CD4-positive, CD25-positive, alpha-beta regulatory T cell (primary cell): ENCODE data around the gene UCMA. TPM values are rescaled to one million over a fixed set of nuclear protein-coding genes. Genes with fewer than 3 reads are reported as not detected.
A peak's percentile ranks its signal among the peaks of the same experiment; 100 is the strongest.

Experiments used
- ATAC-seq, 2 donors: fragments of 150-1000 bp; cut with Tn5 transposase; one replicate each; pipeline ENCODE4 v1.10.0; 2021; ENCODE audit warnings: low read depth in 2 of 2, moderate number of reproducible peaks in 2 of 2, moderate library complexity in 1 of 2
- DNase-seq, 3 donors: peaks; one replicate each; pipeline versions ENCODE4 v3.0.0 to v3.0.0-alpha.2; 2012 to 2022; ENCODE audit warnings: mixed read lengths in 1 of 3
- H3K27ac ChIP-seq: one replicate; pipeline ENCODE4 v1.7.0; 2013; ENCODE audit warnings: mild to moderate bottlenecking, low read length; ENCODE audit not compliant: insufficient read depth, poor library complexity, severe bottlenecking
- H3K27me3 ChIP-seq: one replicate; pipeline ENCODE4 v1.7.0; 2013; ENCODE audit warnings: low read length; ENCODE audit not compliant: control insufficient read depth, insufficient read depth
- H3K36me3 ChIP-seq: one replicate; pipeline ENCODE4 v1.7.0; 2013; ENCODE audit warnings: mild to moderate bottlenecking, low read length, moderate library complexity; ENCODE audit not compliant: control insufficient read depth, insufficient read depth
- H3K4me1 ChIP-seq: 2 replicates; pipeline ENCODE4 v1.7.0; 2013; ENCODE audit warnings: mild to moderate bottlenecking, low read length; ENCODE audit not compliant: insufficient read depth, control insufficient read depth, poor library complexity, severe bottlenecking
- H3K4me3 ChIP-seq: one replicate; pipeline ENCODE4 v1.7.0; 2013; ENCODE audit warnings: low read depth, mild to moderate bottlenecking, low read length, moderate library complexity
- H3K9me3 ChIP-seq, 2 experiments: 1 replicate in 1 of 2; 2 replicates in 1 of 2; pipeline ENCODE4 v1.7.0; 2013; ENCODE audit warnings: low read length in 2 of 2, mild to moderate bottlenecking in 1 of 2, moderate library complexity in 1 of 2; ENCODE audit not compliant: control insufficient read depth in 2 of 2
- H3K27ac Mint-ChIP-seq, 3 donors: one replicate each; pipeline ENCODE4 v1.8.0; 2020 to 2022; ENCODE audit warnings: mild to moderate bottlenecking in 3 of 3, mixed read lengths in 3 of 3, moderate library complexity in 2 of 3
- H3K27me3 Mint-ChIP-seq: one replicate; pipeline ENCODE4 v1.8.0; 2022; ENCODE audit warnings: mild to moderate bottlenecking, mixed read lengths
- H3K36me3 Mint-ChIP-seq: one replicate; pipeline ENCODE4 v1.8.0; 2020; ENCODE audit warnings: mixed read lengths
- H3K4me1 Mint-ChIP-seq, 4 donors: one replicate each; pipeline ENCODE4 v1.8.0; 2020 to 2022; ENCODE audit warnings: mixed read lengths in 4 of 4, mild to moderate bottlenecking in 1 of 4
- H3K4me3 Mint-ChIP-seq, 4 donors: one replicate each; pipeline ENCODE4 v1.8.0; 2020 to 2022; ENCODE audit warnings: mild to moderate bottlenecking in 4 of 4, mixed read lengths in 4 of 4, moderate library complexity in 3 of 4
- H3K9me3 Mint-ChIP-seq, 7 donors: one replicate each; pipeline ENCODE4 v1.8.0; 2020 to 2022; ENCODE audit warnings: mixed read lengths in 7 of 7, mild to moderate bottlenecking in 3 of 7, moderate library complexity in 2 of 7
- polyA plus RNA-seq, 4 donors: library from polyadenylated mRNA; unstranded; fragments of 300-500 nt; fragmentation: Illumina TruSeq; gene quantifications; one replicate each; pipeline ENCODE4 v1.2.3, GENCODE V29; 2021
- total RNA-seq: library from RNA; stranded (reverse); gene quantifications from one replicate; pipeline ENCODE4 v1.2.3, GENCODE V29; 2022

Gene UCMA
- total and polyA plus RNA-seq, 5 donors from 2014 or later: not detected

GRCh38 chr10:13268841-13269240 is 34.7 kb upstream of the UCMA start:
- ATAC-seq: no peak
- H3K4me1 ChIP-seq: no peaks in the 10 kb centered on the region
- no peak for DNase-seq
- Mint-ChIP-seq H3K36me3 (no peaks in the 10 kb centered on the region), H3K4me1 (peaks cover 0 to 8% (median 5%) of the 10 kb centered on the region in 4 donors), H3K27me3 (peaks cover 20% of the 10 kb centered on the region), H3K27ac (no peak overlapping the region), H3K4me3 (no peak overlapping the region), H3K9me3 (no peaks in the 10 kb centered on the region)
- no peaks in the 10 kb centered on the region for H3K9me3 ChIP-seq
- H3K27me3 ChIP-seq: no peaks in the 10 kb centered on the region
- no peak overlapping the region for H3K4me3 ChIP-seq
- H3K27ac ChIP-seq: no peak overlapping the region
- H3K36me3 ChIP-seq: no peaks in the 10 kb centered on the region

- Histone ChIP-seq H3K27ac (no peak overlapping the region), H3K4me1 (no peaks in the 10 kb centered on the region), H3K36me3 (no peaks in the 10 kb centered on the region), H3K4me3 (no peak overlapping the region), H3K27me3 (no peaks in the 10 kb centered on the region), H3K9me3 (no peaks in the 10 kb centered on the region)
- no peaks in the 10 kb centered on the region for H3K9me3 Mint-ChIP-seq
- no peak overlapping the region for H3K4me3 Mint-ChIP-seq
- H3K36me3 Mint-ChIP-seq: no peaks in the 10 kb centered on the region
- peaks cover 0 to 8% (median 5%) of the 10 kb centered on the region in 4 donors for H3K4me1 Mint-ChIP-seq
- ATAC-seq (no peak), DNase-seq (no peak)
- peaks cover 25% of the 10 kb centered on the region for H3K27me3 Mint-ChIP-seq
- H3K27ac Mint-ChIP-seq: no peak overlapping the region
Measured at GRCh38 chr10:13268310-13268709, 34.1 kb upstream of the UCMA start.

- H3K36me3 Mint-ChIP-seq: peaks cover 3% of the 10 kb centered on the region
Measured at GRCh38 chr10:13263591-13263990, 29.4 kb upstream of the UCMA start.

DNA sequence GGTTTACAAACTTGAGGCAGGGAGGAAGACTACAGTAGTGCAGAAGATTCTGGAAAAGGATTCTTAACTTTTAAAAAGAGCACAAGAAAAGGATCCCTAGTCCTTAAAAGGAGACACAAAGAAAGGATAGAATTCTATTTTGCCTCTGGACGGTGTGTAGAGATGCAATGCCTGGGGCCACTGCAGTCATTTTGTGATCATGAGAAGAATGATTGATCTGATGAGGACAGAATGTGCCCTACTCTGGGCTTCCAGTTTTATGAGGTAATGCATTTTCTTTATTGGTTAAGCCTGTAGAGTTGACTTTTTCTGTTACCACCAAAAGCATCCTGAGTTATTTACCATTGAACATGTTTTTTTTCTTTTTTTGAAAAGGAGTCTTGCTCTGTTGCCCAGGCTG is 28.3 kb upstream of the UCMA start:
- peaks cover 0 to 7% (median 0%) of the 10 kb centered on the region in 7 donors for H3K9me3 Mint-ChIP-seq
- ATAC-seq (no peak), DNase-seq (no peak)
- no peaks in the 10 kb centered on the region for H3K36me3 ChIP-seq
- no peaks in the 10 kb centered on the region for H3K4me1 Mint-ChIP-seq
- no peak overlapping the region for H3K27ac ChIP-seq
- no peak overlapping the region for H3K4me3 ChIP-seq
- no peaks in the 10 kb centered on the region for H3K27me3 ChIP-seq
- peaks cover 35% of the 10 kb centered on the region for H3K27me3 Mint-ChIP-seq
- no peak overlapping the region for H3K27ac Mint-ChIP-seq
- H3K4me1 ChIP-seq: no peaks in the 10 kb centered on the region
- no peak overlapping the region for H3K4me3 Mint-ChIP-seq
- no peaks in the 10 kb centered on the region for H3K9me3 ChIP-seq
- H3K36me3 Mint-ChIP-seq: peaks cover 3% of the 10 kb centered on the region

More at GRCh38 chr10:13263591-13263990, 29.4 kb upstream of the UCMA start:
- ATAC-seq (no peak), DNase-seq (no peak)
- Histone ChIP-seq H3K27ac (no peak overlapping the region), H3K9me3 (no peaks in the 10 kb centered on the region), H3K4me1 (no peaks in the 10 kb centered on the region), H3K4me3 (no peak overlapping the region), H3K36me3 (no peaks in the 10 kb centered on the region), H3K27me3 (no peaks in the 10 kb centered on the region)
- peaks cover 26% of the 10 kb centered on the region for H3K27me3 Mint-ChIP-seq
- H3K27ac Mint-ChIP-seq: no peak overlapping the region
- H3K4me3 Mint-ChIP-seq: no peak overlapping the region
- no peaks in the 10 kb centered on the region for H3K4me1 Mint-ChIP-seq
- H3K9me3 Mint-ChIP-seq: peaks cover 0 to 7% (median 0%) of the 10 kb centered on the region in 7 donors

DNA sequence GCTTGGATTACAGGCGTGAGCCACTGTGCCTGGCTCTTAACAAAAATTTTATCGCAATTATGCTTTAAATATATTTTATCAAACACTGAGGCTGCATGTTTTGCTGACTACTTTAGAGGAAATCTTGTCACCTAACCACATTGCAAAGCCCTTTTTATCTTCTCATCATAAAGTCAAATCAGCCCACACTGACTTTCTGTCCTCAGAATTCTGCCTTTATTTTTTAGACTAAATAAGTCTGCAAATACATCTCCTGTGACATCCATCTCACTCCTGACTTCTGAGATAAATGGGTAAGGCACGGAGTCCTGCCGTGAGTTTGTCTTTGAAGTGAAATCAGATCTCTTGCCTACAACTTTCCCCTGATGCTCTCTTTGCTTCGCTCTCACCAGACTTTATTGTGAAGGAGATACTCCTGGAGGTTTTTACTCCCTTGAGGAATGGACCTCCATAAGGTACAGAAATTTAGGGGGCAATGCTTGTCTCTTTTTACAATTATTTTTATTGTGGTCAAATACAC is 23.5 kb upstream of the UCMA start:
- Histone ChIP-seq H3K36me3 (no peaks in the 10 kb centered on the region), H3K4me3 (no peak overlapping the region), H3K27me3 (peaks cover 2% of the 10 kb centered on the region), H3K4me1 (no peaks in the 10 kb centered on the region), H3K9me3 (no peaks in the 10 kb centered on the region), H3K27ac (no peak overlapping the region)
- DNase-seq (peak in 1 of 3 donors; percentile 7), ATAC-seq (no peak)
- Mint-ChIP-seq H3K36me3 (peaks cover 3% of the 10 kb centered on the region), H3K9me3 (peaks cover 0 to 5% (median 0%) of the 10 kb centered on the region in 7 donors), H3K27ac (no peak overlapping the region), H3K4me3 (no peak overlapping the region), H3K27me3 (peaks cover 22% of the 10 kb centered on the region), H3K4me1 (no peaks in the 10 kb centered on the region)

DNA sequence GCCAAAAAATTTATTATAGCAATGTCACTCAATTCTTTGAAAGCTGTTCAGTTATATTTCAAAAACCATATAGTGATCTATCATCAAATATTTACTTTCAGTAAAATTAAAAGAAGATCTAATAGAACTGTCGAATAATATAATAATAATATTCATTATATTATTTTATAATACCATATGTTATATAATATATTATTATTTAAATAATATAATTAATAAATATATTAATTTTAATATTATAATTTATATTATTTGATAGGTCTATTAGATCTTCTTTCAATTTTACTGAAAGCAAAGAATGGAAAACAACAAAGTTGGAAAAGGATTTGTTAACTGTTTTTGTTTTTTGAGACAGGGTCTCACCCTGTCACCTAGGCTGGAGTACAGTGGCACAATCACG is 22.5 kb upstream of the UCMA start:
- Mint-ChIP-seq H3K27ac (no peak overlapping the region), H3K36me3 (no peaks in the 10 kb centered on the region), H3K9me3 (peaks cover 0 to 3% (median 0%) of the 10 kb centered on the region in 7 donors), H3K4me1 (no peaks in the 10 kb centered on the region), H3K4me3 (no peak overlapping the region), H3K27me3 (peaks cover 22% of the 10 kb centered on the region)
- Histone ChIP-seq H3K27me3 (peaks cover 2% of the 10 kb centered on the region), H3K9me3 (no peaks in the 10 kb centered on the region), H3K27ac (no peak overlapping the region), H3K4me1 (no peaks in the 10 kb centered on the region), H3K4me3 (no peak overlapping the region), H3K36me3 (no peaks in the 10 kb centered on the region)
- DNase-seq: no peak
- no peak for ATAC-seq

DNA sequence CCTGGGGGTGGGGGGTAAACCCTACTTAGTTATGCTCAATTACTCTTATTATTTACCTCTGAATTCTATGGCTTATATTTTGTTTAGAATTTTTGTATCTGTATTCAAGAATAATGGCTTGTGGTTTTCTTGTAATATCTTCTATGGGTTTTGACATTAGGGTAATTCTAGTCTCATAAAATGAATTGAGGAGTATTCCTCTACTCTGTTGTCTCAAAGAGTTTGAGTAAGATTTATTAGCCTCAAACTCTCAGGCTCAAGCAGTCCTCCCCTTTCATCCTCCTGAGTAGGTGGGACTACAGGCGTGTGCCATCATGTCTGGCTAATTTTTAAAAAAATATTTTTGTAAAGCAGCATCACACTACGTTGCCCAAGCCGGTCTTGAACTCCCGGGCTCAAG is 19.6 kb upstream of the UCMA start:
- DNase-seq (no peak), ATAC-seq (no peak)
- H3K27me3 ChIP-seq: peaks cover 2% of the 10 kb centered on the region
- no peaks in the 10 kb centered on the region for H3K9me3 ChIP-seq
- H3K27ac ChIP-seq: no peak overlapping the region
- no peak overlapping the region for H3K27ac Mint-ChIP-seq
- no peaks in the 10 kb centered on the region for H3K4me1 Mint-ChIP-seq
- peaks cover 31% of the 10 kb centered on the region for H3K27me3 Mint-ChIP-seq
- H3K9me3 Mint-ChIP-seq: peaks cover 0 to 3% (median 0%) of the 10 kb centered on the region in 7 donors
- no peak overlapping the region for H3K4me3 Mint-ChIP-seq
- no peak overlapping the region for H3K4me3 ChIP-seq
- H3K4me1 ChIP-seq: no peaks in the 10 kb centered on the region
- no peaks in the 10 kb centered on the region for H3K36me3 ChIP-seq
- no peaks in the 10 kb centered on the region for H3K36me3 Mint-ChIP-seq

DNA sequence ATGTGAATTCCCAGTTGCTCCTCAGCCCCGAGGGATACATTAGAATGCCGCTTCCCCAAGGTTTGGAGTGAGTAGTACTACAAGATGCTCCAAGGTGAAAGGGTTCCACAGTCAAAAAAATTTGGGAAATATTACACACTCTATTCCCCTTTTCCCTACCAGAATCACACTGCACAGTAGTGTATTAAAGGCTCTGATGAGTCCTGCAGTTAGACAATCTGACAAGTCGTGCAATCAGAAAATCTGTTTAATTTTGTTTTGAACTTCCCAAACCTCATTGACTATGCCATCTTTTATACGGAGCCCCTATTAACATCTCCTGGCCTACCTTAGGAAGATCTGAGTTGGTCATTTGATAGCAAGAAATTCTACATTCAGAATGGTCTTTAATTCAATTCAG is 13.6 kb upstream of the UCMA start:
- ATAC-seq (no peak), DNase-seq (no peak)
- Histone ChIP-seq H3K9me3 (no peaks in the 10 kb centered on the region), H3K27me3 (no peaks in the 10 kb centered on the region), H3K36me3 (no peaks in the 10 kb centered on the region), H3K4me1 (no peaks in the 10 kb centered on the region), H3K4me3 (no peak overlapping the region), H3K27ac (no peak overlapping the region)
- peaks cover 13% of the 10 kb centered on the region for H3K27me3 Mint-ChIP-seq
- no peaks in the 10 kb centered on the region for H3K36me3 Mint-ChIP-seq
- H3K4me3 Mint-ChIP-seq: no peak overlapping the region
- H3K27ac Mint-ChIP-seq: no peak overlapping the region
- peaks cover 0 to 2% (median 0%) of the 10 kb centered on the region in 7 donors for H3K9me3 Mint-ChIP-seq
- no peaks in the 10 kb centered on the region for H3K4me1 Mint-ChIP-seq
